ENCODE data around the gene UACA. TPM values are rescaled to one million over a fixed set of nuclear protein-coding genes. Genes with fewer than 3 reads are reported as not detected.

Gene UACA
- total and polyA plus RNA-seq, 2 donors from 2014 or later = 49.6 to 92.7 TPM

GRCh38 chr15:70702584-70702983 is 60.8 kb downstream of the UACA start:
- Histone ChIP-seq H3K4me3 (ENCODE audit: low read length in 3 of 3) (peak overlapping the region in 2 of 3 donors; percentile 63 to 66), H3K27me3 (ENCODE audit: control insufficient read depth, insufficient read depth, low read length) (no peaks in the 10 kb centered on the region), H3K9ac (ENCODE audit: low read length in 3 of 3) (peak overlapping the region in 1 of 3 donors; percentile 68), H3K9me3 (ENCODE audit: control insufficient read depth in 2 of 3, insufficient read depth in 1 of 3, low read length in 3 of 3) (no peaks in the 10 kb centered on the region), H3K4me1 (ENCODE audit: control insufficient read depth in 2 of 3, insufficient read depth in 2 of 3, low read depth in 1 of 3, low read length in 3 of 3) (peaks cover 6 to 39% (median 11%) of the 10 kb centered on the region in 3 donors), H3K27ac (ENCODE audit: low read depth in 2 of 2, low read length in 2 of 2) (peak overlapping the region; percentile 63 to 84), H3K36me3 (ENCODE audit: control insufficient read depth in 2 of 3, insufficient read depth in 3 of 3, low read length in 3 of 3) (no peaks in the 10 kb centered on the region)
- TF ChIP-seq CTCF (IDR thresholded peaks at IDR 0.05; ENCODE audit: borderline replicate concordance, extremely low read depth, insufficient read depth) = no peak
- no peak for FAIRE-seq
- DNase-seq = peak in 1 of 5 donors; percentile 33
- intact Hi-C loops (cut with DNase I) = no loop called here

GRCh38 chr15:70701891-70702568 is 61.3 kb downstream of the UACA start:
- no peak for FAIRE-seq
- Histone ChIP-seq H3K27ac (ENCODE audit: low read depth in 2 of 2, low read length in 2 of 2) (peak overlapping the region; percentile 63 to 89), H3K27me3 (ENCODE audit: control insufficient read depth, insufficient read depth, low read length) (no peaks in the 10 kb centered on the region), H3K36me3 (ENCODE audit: control insufficient read depth in 2 of 3, insufficient read depth in 3 of 3, low read length in 3 of 3) (no peaks in the 10 kb centered on the region), H3K4me1 (ENCODE audit: control insufficient read depth in 2 of 3, insufficient read depth in 2 of 3, low read depth in 1 of 3, low read length in 3 of 3) (peaks cover 6 to 39% (median 11%) of the 10 kb centered on the region in 3 donors), H3K4me3 (ENCODE audit: low read length in 3 of 3) (peak overlapping the region; percentile 56 to 66 (median 63)), H3K9ac (ENCODE audit: low read length in 3 of 3) (peak overlapping the region in 2 of 3 donors; percentile 6 to 68), H3K9me3 (ENCODE audit: control insufficient read depth in 2 of 3, insufficient read depth in 1 of 3, low read length in 3 of 3) (no peaks in the 10 kb centered on the region)
- intact Hi-C loops (cut with DNase I) = no loop called here
- DNase-seq = peak in 3 of 5 donors; percentile 37 to 74 (median 60)
- TF ChIP-seq CTCF (IDR thresholded peaks at IDR 0.05; ENCODE audit: borderline replicate concordance, extremely low read depth, insufficient read depth) = no peak

- peak overlapping the region; percentile 14 to 89 for H3K27ac ChIP-seq (ENCODE audit: low read depth in 2 of 2, low read length in 2 of 2)
- H3K9me3 ChIP-seq (ENCODE audit: control insufficient read depth in 2 of 3, insufficient read depth in 1 of 3, low read length in 3 of 3) = no peaks in the 10 kb centered on the region
- TF ChIP-seq CTCF (IDR thresholded peaks at IDR 0.05; ENCODE audit: borderline replicate concordance, extremely low read depth, insufficient read depth) = no peak
- DNase-seq (peak in 1 of 5 donors; percentile 25), FAIRE-seq (no peak)
- intact Hi-C loops (cut with DNase I) = no loop called here
- H3K36me3 ChIP-seq (ENCODE audit: control insufficient read depth in 2 of 3, insufficient read depth in 3 of 3, low read length in 3 of 3) = no peaks in the 10 kb centered on the region
- H3K27me3 ChIP-seq (ENCODE audit: control insufficient read depth, insufficient read depth, low read length) = no peaks in the 10 kb centered on the region
- H3K9ac ChIP-seq (ENCODE audit: low read length in 3 of 3) = peak overlapping the region in 2 of 3 donors; percentile 6 to 68
- H3K4me3 ChIP-seq (ENCODE audit: low read length in 3 of 3) = peak overlapping the region; percentile 56 to 66 (median 63)
- H3K4me1 ChIP-seq (ENCODE audit: control insufficient read depth in 2 of 3, insufficient read depth in 2 of 3, low read depth in 1 of 3, low read length in 3 of 3) = peaks cover 6 to 39% (median 11%) of the 10 kb centered on the region in 3 donors
These were observed 62.2 kb downstream of the UACA start for GRCh38 chr15:70701171-70701570.
